ENCODE results near the gene DEPP1.
A peak's percentile ranks its signal among the peaks of the same experiment; 100 is the strongest.

Gene DEPP1

GRCh38 chr10:44978213-44978569 is 418 bp downstream of the DEPP1 start:
- DNase-seq, result no peak

- DNase-seq, result no peak
Measured at GRCh38 chr10:44977287-44978212, 1.1 kb downstream of the DEPP1 start.

- DNase-seq, result no peak
Measured at GRCh38 chr10:44976352-44977198, 2.0 kb downstream of the DEPP1 start.

GRCh38 chr10:44975431-44976331 is 2.9 kb downstream of the DEPP1 start:
- no peak for DNase-seq

- DNase-seq, result peak; percentile 38
Measured at GRCh38 chr10:44974628-44975430, 3.8 kb downstream of the DEPP1 start.

GRCh38 chr10:44974082-44974627 is 4.5 kb downstream of the DEPP1 start:
- DNase-seq, result no peak

GRCh38 chr10:44973323-44974081 is 5.1 kb downstream of the DEPP1 start:
- DNase-seq, result no peak

- no peak for DNase-seq
Measured at GRCh38 chr10:44972874-44973306, 5.7 kb downstream of the DEPP1 start.

- no peak for DNase-seq
Measured at GRCh38 chr10:44971935-44972757, 6.5 kb downstream of the DEPP1 start.

- no peak for DNase-seq
Measured at GRCh38 chr10:44971434-44971833, 7.2 kb downstream of the DEPP1 start.

- no peak for DNase-seq
Measured at GRCh38 chr10:44970812-44971395, 7.7 kb downstream of the DEPP1 start.

- DNase-seq, result no peak
Measured at GRCh38 chr10:44969854-44970253, 8.8 kb downstream of the DEPP1 start.

- DNase-seq, result no peak
Measured at GRCh38 chr10:44968500-44969400, 9.9 kb downstream of the DEPP1 start.

GRCh38 chr10:44968091-44968490 is 10.5 kb downstream of the DEPP1 start:
- no peak for DNase-seq

GRCh38 chr10:44967616-44968015 is 11.0 kb downstream of the DEPP1 start:
- no peak for DNase-seq

GRCh38 chr10:44966816-44967509 is 11.6 kb downstream of the DEPP1 start:
- DNase-seq, result no peak

GRCh38 chr10:44966129-44966815 is 12.3 kb downstream of the DEPP1 start:
- DNase-seq, result no peak
